ENCODE measurements around the gene CAMK1D.

DNA sequence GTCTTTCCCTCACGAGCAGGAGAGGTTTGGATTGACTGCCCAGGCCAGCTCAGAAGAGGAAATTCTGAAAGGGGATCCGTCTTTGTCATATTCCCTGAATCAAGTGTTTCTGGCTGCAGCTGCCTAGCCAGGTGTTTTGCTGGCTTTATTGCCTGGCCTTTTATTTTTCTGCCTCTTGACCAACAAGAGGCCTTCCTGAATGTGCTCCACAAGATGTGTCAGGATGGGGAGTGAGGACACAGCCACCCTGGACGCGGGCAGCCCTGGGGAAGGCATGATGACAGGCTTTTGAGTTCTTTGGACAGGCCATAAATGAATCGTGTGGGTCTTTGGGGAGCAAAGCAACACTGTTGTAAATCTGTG is 163.6 kb downstream of the CAMK1D start:
- TF ChIP-seq, protein P1, sequence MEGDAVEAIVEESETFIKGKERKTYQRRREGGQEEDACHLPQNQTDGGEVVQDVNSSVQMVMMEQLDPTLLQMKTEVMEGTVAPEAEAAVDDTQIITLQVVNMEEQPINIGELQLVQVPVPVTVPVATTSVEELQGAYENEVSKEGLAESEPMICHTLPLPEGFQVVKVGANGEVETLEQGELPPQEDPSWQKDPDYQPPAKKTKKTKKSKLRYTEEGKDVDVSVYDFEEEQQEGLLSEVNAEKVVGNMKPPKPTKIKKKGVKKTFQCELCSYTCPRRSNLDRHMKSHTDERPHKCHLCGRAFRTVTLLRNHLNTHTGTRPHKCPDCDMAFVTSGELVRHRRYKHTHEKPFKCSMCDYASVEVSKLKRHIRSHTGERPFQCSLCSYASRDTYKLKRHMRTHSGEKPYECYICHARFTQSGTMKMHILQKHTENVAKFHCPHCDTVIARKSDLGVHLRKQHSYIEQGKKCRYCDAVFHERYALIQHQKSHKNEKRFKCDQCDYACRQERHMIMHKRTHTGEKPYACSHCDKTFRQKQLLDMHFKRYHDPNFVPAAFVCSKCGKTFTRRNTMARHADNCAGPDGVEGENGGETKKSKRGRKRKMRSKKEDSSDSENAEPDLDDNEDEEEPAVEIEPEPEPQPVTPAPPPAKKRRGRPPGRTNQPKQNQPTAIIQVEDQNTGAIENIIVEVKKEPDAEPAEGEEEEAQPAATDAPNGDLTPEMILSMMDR (IDR thresholded peaks at IDR 0.05; ENCODE audit: borderline replicate concordance, extremely low read depth, low read length, poor library complexity, severe bottlenecking): no peak
- no peak for TF ChIP-seq EZH2 (IDR thresholded peaks at IDR 0.05; ENCODE audit: borderline replicate concordance, low read depth, low read length, severe bottlenecking)

Measured in DND-41 (cell line).